Astrocyte (in vitro differentiated cells and primary cell): Measurements from ENCODE around the gene MYH3. TPM values are rescaled to one million over a fixed set of nuclear protein-coding genes. Genes with fewer than 3 reads are reported as not detected.

Experiments
- DNase-seq: peaks from one replicate; pipeline ENCODE4 v3.0.0-alpha.2; 2010; ENCODE audit warnings: low read depth
- FAIRE-seq: peaks from 2 replicates; lab custom pipeline; 2011; peaks lifted over from hg19 to GRCh38; lab: Jason Lieb, UNC
- H2AFZ ChIP-seq: 2 replicates; pipeline ENCODE4 v1.6.0; 2012; ENCODE audit warnings: low read depth, low read length, inconsistent platforms
- H3K27ac ChIP-seq: 2 replicates; pipeline ENCODE4 v1.5.1; 2011; ENCODE audit warnings: low read depth, low read length, inconsistent platforms
- H3K27me3 ChIP-seq: 2 replicates; pipeline ENCODE4 v1.6.0; 2011; ENCODE audit warnings: low read length, inconsistent platforms; ENCODE audit not compliant: insufficient read depth
- H3K36me3 ChIP-seq: 2 replicates; pipeline ENCODE4 v1.5.1; 2011; ENCODE audit warnings: low read length, inconsistent platforms; ENCODE audit not compliant: insufficient read depth
- H3K4me1 ChIP-seq: 2 replicates; pipeline ENCODE4 v1.5.1; 2011; ENCODE audit warnings: low read length, inconsistent platforms; ENCODE audit not compliant: insufficient read depth
- H3K4me2 ChIP-seq: 2 replicates; pipeline ENCODE4 v1.6.0; 2012; ENCODE audit warnings: low read length, inconsistent platforms
- H3K4me3 ChIP-seq: 2 replicates; pipeline ENCODE4 v1.5.1; 2011; ENCODE audit warnings: low read depth, mild to moderate bottlenecking, low read length, inconsistent platforms; ENCODE audit not compliant: insufficient read depth
- H3K79me2 ChIP-seq: 2 replicates; pipeline ENCODE4 v1.6.0; 2012; ENCODE audit warnings: mild to moderate bottlenecking, low read length, inconsistent platforms; ENCODE audit not compliant: insufficient read depth
- H3K9ac ChIP-seq: 2 replicates; pipeline ENCODE4 v1.6.0; 2012; ENCODE audit warnings: mild to moderate bottlenecking, low read length, inconsistent platforms
- H3K9me3 ChIP-seq: 2 replicates; pipeline ENCODE4 v1.5.1; 2012; ENCODE audit warnings: low read depth, mild to moderate bottlenecking, low read length, inconsistent platforms; ENCODE audit not compliant: insufficient read depth
- H4K20me1 ChIP-seq: 2 replicates; pipeline ENCODE4 v1.6.0; 2012; ENCODE audit warnings: low read length, inconsistent platforms; ENCODE audit not compliant: insufficient read depth
- H3K27ac Mint-ChIP-seq: one replicate; pipeline ENCODE4 v1.8.0; 2021; ENCODE audit warnings: mild to moderate bottlenecking, mixed read lengths; ENCODE audit not compliant: unreplicated experiment
- H3K27me3 Mint-ChIP-seq: one replicate; pipeline ENCODE4 v1.8.0; 2021; ENCODE audit warnings: low read depth, mixed read lengths; ENCODE audit not compliant: unreplicated experiment
- H3K36me3 Mint-ChIP-seq: one replicate; pipeline ENCODE4 v1.8.0; 2021; ENCODE audit warnings: low read depth, mixed read lengths; ENCODE audit not compliant: unreplicated experiment
- H3K4me1 Mint-ChIP-seq: one replicate; pipeline ENCODE4 v1.8.0; 2021; ENCODE audit warnings: low read depth, mixed read lengths; ENCODE audit not compliant: unreplicated experiment
- H3K4me3 Mint-ChIP-seq: one replicate; pipeline ENCODE4 v1.8.0; 2021; ENCODE audit warnings: mild to moderate bottlenecking, moderate library complexity, mixed read lengths; ENCODE audit not compliant: unreplicated experiment
- H3K9me3 Mint-ChIP-seq: one replicate; pipeline ENCODE4 v1.8.0; 2021; ENCODE audit warnings: mild to moderate bottlenecking, mixed read lengths; ENCODE audit not compliant: unreplicated experiment
- CTCF ChIP-seq: IDR thresholded peaks from 2 replicates; pipeline ENCODE4 v1.5.1; 2011; ENCODE audit warnings: low read depth, mild to moderate bottlenecking, inconsistent platforms, low read length, moderate library complexity; ENCODE audit not compliant: insufficient read depth
- EZH2 ChIP-seq: IDR thresholded peaks from 2 replicates; pipeline ENCODE4 v1.6.1; 2012; ENCODE audit warnings: mild to moderate bottlenecking, low read length, inconsistent platforms; ENCODE audit not compliant: insufficient read depth
- total RNA-seq: library from RNA; stranded (reverse); gene quantifications from 2 replicates; pipeline ENCODE4 v1.2.1, GENCODE V29; 2021

The MYH3 gene
- total RNA-seq, 1 donor from 2014 or later, result 1.9 TPM

GRCh38 chr17:10604521-10604920 lies 52.6 kb downstream of the MYH3 start:
- no peak overlapping the region for H3K4me3 Mint-ChIP-seq
- no peaks in the 10 kb centered on the region for H3K9me3 Mint-ChIP-seq
- H3K27me3 Mint-ChIP-seq, result no peaks in the 10 kb centered on the region
- TF ChIP-seq EZH2 (no peak), CTCF (no peak)
- H3K36me3 Mint-ChIP-seq, result no peaks in the 10 kb centered on the region
- Histone ChIP-seq H3K9me3 (no peaks in the 10 kb centered on the region), H3K79me2 (no peaks in the 10 kb centered on the region), H3K4me1 (no peaks in the 10 kb centered on the region), H3K27ac (no peak overlapping the region), H3K4me3 (no peak overlapping the region), H2AFZ (no peak overlapping the region), H3K9ac (no peak overlapping the region), H4K20me1 (no peaks in the 10 kb centered on the region), H3K4me2 (no peak overlapping the region), H3K36me3 (no peaks in the 10 kb centered on the region), H3K27me3 (no peaks in the 10 kb centered on the region)
- FAIRE-seq (no peak), DNase-seq (no peak)
- peaks cover 5% of the 10 kb centered on the region for H3K4me1 Mint-ChIP-seq
- H3K27ac Mint-ChIP-seq, result no peak overlapping the region

GRCh38 chr17:10603931-10604330 lies 53.2 kb downstream of the MYH3 start:
- Histone ChIP-seq H3K79me2 (no peaks in the 10 kb centered on the region), H3K36me3 (no peaks in the 10 kb centered on the region), H3K9ac (no peak overlapping the region), H4K20me1 (no peaks in the 10 kb centered on the region), H3K27me3 (no peaks in the 10 kb centered on the region), H3K9me3 (no peaks in the 10 kb centered on the region), H3K4me1 (no peaks in the 10 kb centered on the region), H3K27ac (no peak overlapping the region), H2AFZ (no peak overlapping the region), H3K4me2 (no peak overlapping the region), H3K4me3 (no peak overlapping the region)
- H3K4me3 Mint-ChIP-seq, result no peak overlapping the region
- peaks cover 5% of the 10 kb centered on the region for H3K4me1 Mint-ChIP-seq
- no peak overlapping the region for H3K27ac Mint-ChIP-seq
- H3K36me3 Mint-ChIP-seq, result no peaks in the 10 kb centered on the region
- no peak for DNase-seq
- no peak for FAIRE-seq
- TF ChIP-seq EZH2, result no peak
- no peak for TF ChIP-seq CTCF
- no peaks in the 10 kb centered on the region for H3K9me3 Mint-ChIP-seq
- no peaks in the 10 kb centered on the region for H3K27me3 Mint-ChIP-seq

GRCh38 chr17:10600571-10600970 lies 56.5 kb downstream of the MYH3 start:
- no peaks in the 10 kb centered on the region for H4K20me1 ChIP-seq
- no peak overlapping the region for H3K27ac ChIP-seq
- FAIRE-seq, result no peak
- no peak overlapping the region for H3K9ac ChIP-seq
- no peak for DNase-seq
- Mint-ChIP-seq H3K27me3 (no peaks in the 10 kb centered on the region), H3K9me3 (no peaks in the 10 kb centered on the region), H3K36me3 (no peaks in the 10 kb centered on the region), H3K4me3 (no peak overlapping the region), H3K27ac (no peak overlapping the region), H3K4me1 (peaks cover 5% of the 10 kb centered on the region)
- H3K27me3 ChIP-seq, result no peaks in the 10 kb centered on the region
- TF ChIP-seq EZH2 (no peak), CTCF (no peak)
- H2AFZ ChIP-seq, result no peak overlapping the region
- H3K36me3 ChIP-seq, result no peaks in the 10 kb centered on the region
- H3K79me2 ChIP-seq, result no peaks in the 10 kb centered on the region
- H3K9me3 ChIP-seq, result no peaks in the 10 kb centered on the region
- no peak overlapping the region for H3K4me3 ChIP-seq
- no peaks in the 10 kb centered on the region for H3K4me1 ChIP-seq
- H3K4me2 ChIP-seq, result no peak overlapping the region
